22Rv1 (cell line): ENCODE results near the gene DPP4.

Source experiments
- H3K27ac ChIP-seq: fragments of 450-650 bp; 2 replicates; pipeline ENCODE4 v1.5.1; 2017
- CTCF ChIP-seq: fragments of 450-650 bp; IDR thresholded peaks from 2 replicates; pipeline ENCODE4 v1.5.1; 2017; ENCODE audit warnings: mild to moderate bottlenecking
- ZFX ChIP-seq: fragments of 450-650 bp; IDR thresholded peaks from 2 replicates; pipeline ENCODE4 v1.6.1; 2017; ENCODE audit warnings: antibody characterized with exemption, borderline replicate concordance

The DPP4 gene

DNA sequence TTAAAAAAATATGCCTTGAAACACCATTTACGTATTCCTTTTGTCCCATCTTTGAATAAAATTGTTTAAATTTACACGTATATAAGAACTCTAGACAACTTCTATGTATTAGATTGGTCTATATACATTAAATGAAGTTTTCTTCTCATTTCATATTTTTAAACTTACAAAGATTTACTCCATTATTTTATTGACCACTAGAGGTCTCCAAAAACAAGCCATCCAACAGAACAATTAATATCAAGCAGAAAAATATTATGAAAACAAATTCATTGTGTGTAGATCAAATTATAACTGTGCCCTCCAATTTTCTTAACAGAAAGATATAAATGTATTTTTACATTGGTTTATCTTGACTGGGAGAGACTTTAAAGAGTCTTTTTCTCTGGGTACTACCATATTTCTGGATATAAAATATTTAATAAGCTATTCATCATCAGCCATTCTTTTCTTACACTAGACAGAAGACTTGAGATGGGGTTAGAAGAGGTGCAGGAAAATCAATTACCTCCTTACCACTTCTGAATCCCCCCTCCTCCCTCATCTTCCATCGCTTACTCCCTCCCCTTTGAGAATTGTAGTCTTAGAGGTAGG lies 66.5 kb downstream of the DPP4 start:
- no peak overlapping the region for H3K27ac ChIP-seq
- TF ChIP-seq CTCF (peak; percentile 65), ZFX (no peak)

- TF ChIP-seq CTCF (no peak), ZFX (no peak)
- H3K27ac ChIP-seq: no peak overlapping the region
Observed at GRCh38 chr2:162006337-162006736, 67.7 kb downstream of the DPP4 start.

DNA sequence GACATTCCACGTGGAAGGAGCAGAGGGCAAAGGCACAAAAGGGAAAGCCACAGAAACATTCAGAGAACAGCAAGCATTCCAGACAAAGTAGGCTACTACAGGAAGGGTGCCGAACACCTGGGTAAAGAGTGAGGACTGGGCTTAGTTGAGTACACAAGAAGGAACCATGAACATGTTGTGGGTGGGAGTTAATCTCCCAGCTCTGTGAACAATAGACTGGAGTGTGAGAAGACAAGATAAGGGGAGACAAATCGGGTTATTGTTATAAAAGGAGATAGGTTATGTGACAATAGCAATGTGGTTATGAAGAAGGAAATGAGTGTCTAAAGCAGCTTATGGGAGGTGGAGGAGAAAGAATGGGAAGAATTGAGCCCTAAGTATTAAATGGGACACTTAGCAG lies 70.0 kb downstream of the DPP4 start:
- no peak overlapping the region for H3K27ac ChIP-seq
- TF ChIP-seq CTCF: no peak
- no peak for TF ChIP-seq ZFX

DNA sequence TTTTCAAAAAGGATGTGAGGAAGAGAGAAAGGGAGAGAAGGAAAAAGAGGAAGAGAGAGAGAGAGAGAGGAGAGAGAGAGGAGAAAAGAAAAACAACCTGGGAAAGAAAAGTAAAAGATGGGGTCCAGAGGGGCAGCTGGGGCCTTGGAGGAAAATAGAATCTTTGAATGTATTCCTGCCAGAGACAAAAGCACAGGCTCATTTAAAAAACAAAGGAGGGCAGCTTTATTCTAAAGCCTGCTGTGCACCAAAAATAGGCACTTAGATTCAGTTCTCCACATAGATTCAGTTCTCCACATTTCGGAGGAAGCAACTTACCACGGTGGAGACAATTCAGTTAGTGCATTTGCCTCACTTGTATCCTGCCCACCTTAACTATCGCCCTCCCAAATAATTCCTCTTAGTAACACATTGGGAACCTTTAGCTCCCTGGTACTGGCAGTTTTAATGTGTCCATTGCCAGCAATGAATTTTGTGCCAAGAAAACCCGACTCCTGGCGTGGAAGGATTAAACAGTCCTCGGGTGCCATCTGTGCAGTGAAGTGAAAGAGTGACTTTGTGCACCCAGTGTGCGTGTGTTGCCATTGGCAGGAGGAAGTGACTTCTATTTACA lies 71.3 kb downstream of the DPP4 start:
- no peak for TF ChIP-seq CTCF
- TF ChIP-seq ZFX: no peak

DNA sequence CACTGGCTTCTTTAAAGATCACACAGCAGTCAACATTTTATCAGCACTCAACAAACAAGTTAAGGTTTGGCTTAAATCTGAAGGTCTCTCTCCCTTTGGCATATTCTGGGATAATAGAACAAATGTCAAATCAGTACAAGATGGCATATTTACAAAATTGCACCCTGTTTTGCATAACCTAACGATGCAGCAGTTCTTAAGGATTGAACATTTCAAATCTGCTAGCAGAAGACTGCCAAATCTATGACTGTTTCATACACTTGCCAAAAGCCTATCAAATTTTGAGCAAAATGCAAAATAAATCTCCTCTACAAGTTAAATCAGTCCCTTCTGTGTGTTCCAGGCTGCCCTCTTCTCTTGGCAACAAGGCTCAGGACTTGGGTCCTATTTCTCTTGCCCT lies 73.6 kb downstream of the DPP4 start:
- TF ChIP-seq CTCF: no peak
- no peak for TF ChIP-seq ZFX
- H3K27ac ChIP-seq: no peak overlapping the region

More for the DNA sequence above, 71.3 kb downstream of the DPP4 start:
- no peak overlapping the region for H3K27ac ChIP-seq

- no peak for TF ChIP-seq ZFX
- no peak for TF ChIP-seq CTCF
- no peak overlapping the region for H3K27ac ChIP-seq
Observed at GRCh38 chr2:161999321-161999720, 74.7 kb downstream of the DPP4 start.

DNA sequence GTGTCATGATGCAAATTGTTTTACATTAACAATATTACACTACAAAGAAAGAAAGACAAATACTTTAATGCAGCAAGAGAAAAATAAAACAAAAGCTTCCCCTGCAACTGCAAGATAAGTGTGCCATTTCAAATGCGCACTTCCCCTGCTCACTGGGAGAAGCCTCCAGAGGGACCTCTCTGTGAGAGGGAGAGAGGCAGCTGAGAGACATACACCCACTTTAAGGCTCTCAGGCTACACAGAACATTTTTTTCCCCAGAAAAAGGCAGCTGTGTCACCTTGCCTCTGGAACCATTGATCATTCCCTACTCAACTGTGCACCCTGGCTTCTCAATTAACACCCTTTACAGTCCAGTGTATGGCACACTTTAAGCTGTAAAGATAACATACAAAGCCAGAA lies 75.2 kb downstream of the DPP4 start:
- TF ChIP-seq ZFX: no peak
- TF ChIP-seq CTCF: no peak
- H3K27ac ChIP-seq: no peak overlapping the region
